H1 (cell line): ENCODE data around the gene SLC38A2. TPM values are rescaled to one million over a fixed set of nuclear protein-coding genes. Genes with fewer than 3 reads are reported as not detected.

ENCODE experiments used
- CTCF ChIA-PET: fragments of 300-600 bp; sonication (Branson Sonifier 250); formaldehyde crosslinking; loops from one replicate; lab custom pipeline; 2021; ENCODE audit not compliant: partially characterized antibody; lab: Charles Lee
- POLR2A ChIA-PET: fragments of 300-600 bp; sonication (Branson Sonifier 250); formaldehyde crosslinking; loops from one replicate; lab custom pipeline; 2021; ENCODE audit warnings: inconsistent platforms; ENCODE audit not compliant: partially characterized antibody; lab: Charles Lee
- DNase-seq, 2 experiments: peaks; one replicate each; pipeline versions ENCODE4 v3.0.0 to v3.0.0-alpha.2; 2010 to 2022; ENCODE audit warnings: low spot score in 2 of 2, low read depth in 1 of 2, mixed read lengths in 1 of 2
- FAIRE-seq: peaks from 2 replicates; lab custom pipeline; 2011; peaks lifted over from hg19 to GRCh38; lab: Jason Lieb, UNC
- H2AFZ ChIP-seq: 2 replicates; pipeline ENCODE4 v1.8.1; 2012; ENCODE audit warnings: low read length, inconsistent platforms
- H2AK5ac ChIP-seq: 2 replicates; pipeline ENCODE4 v1.6.1; 2013; ENCODE audit warnings: low read depth, low read length
- H2BK120ac ChIP-seq: replicated peaks from 2 replicates; pipeline ENCODE3; 2013; ENCODE audit warnings: low read depth, low read length, inconsistent platforms
- H2BK12ac ChIP-seq: 2 replicates; pipeline ENCODE4 v1.6.1; 2013; ENCODE audit warnings: low read depth, low read length
- H2BK15ac ChIP-seq: 2 replicates; pipeline ENCODE4 v1.6.1; 2013; ENCODE audit warnings: low read length
- H2BK20ac ChIP-seq: 2 replicates; pipeline ENCODE4 v1.6.1; 2013; ENCODE audit warnings: low read length
- H2BK5ac ChIP-seq: 2 replicates; pipeline ENCODE4 v1.6.1; 2013; ENCODE audit warnings: low read depth, low read length
- H3K14ac ChIP-seq: 2 replicates; pipeline ENCODE4 v1.6.1; 2013; ENCODE audit warnings: inconsistent platforms; ENCODE audit not compliant: insufficient read length
- H3K18ac ChIP-seq: 2 replicates; pipeline ENCODE4 v1.6.1; 2013; ENCODE audit warnings: low read length; ENCODE audit errors: extremely low read depth
- H3K23ac ChIP-seq: 2 replicates; pipeline ENCODE4 v1.6.1; 2013; ENCODE audit warnings: inconsistent platforms; ENCODE audit not compliant: insufficient read length
- H3K23me2 ChIP-seq: 2 replicates; pipeline ENCODE4 v1.6.1; 2013; ENCODE audit warnings: low read depth, low read length
- H3K27ac ChIP-seq: 2 replicates; pipeline ENCODE4 v1.6.1; 2011; ENCODE audit warnings: low read depth, low read length, inconsistent platforms
- H3K27me3 ChIP-seq, 4 experiments: replicated peaks in 1 of 4; 1 replicate in 1 of 4; 2 replicates in 3 of 4; pipeline versions ENCODE4 v1.6.1 to v1.8.1; 2011 to 2013; ENCODE audit warnings: low read length in 3 of 4, mild to moderate bottlenecking in 3 of 4, inconsistent platforms in 2 of 4, mixed read lengths in 2 of 4, moderate library complexity in 1 of 4; ENCODE audit not compliant: control insufficient read depth in 3 of 4, insufficient read depth in 3 of 4; ENCODE audit errors: extremely low read depth in 1 of 4
- H3K36me3 ChIP-seq, 4 experiments: 2 replicates each; pipeline versions ENCODE4 v1.6.1 to v1.8.1; 2011 to 2013; ENCODE audit warnings: mild to moderate bottlenecking in 4 of 4, low read length in 3 of 4, moderate library complexity in 2 of 4, control low read depth in 1 of 4, inconsistent platforms in 1 of 4; ENCODE audit not compliant: insufficient read depth in 4 of 4, control insufficient read depth in 2 of 4
- H3K4ac ChIP-seq: replicated peaks from 2 replicates; pipeline ENCODE3; 2013; ENCODE audit warnings: low read length, low read depth, mixed read lengths, inconsistent platforms; ENCODE audit not compliant: insufficient read length
- H3K4me1 ChIP-seq, 4 experiments: replicated peaks in 1 of 4; 1 replicate in 1 of 4; 2 replicates in 3 of 4; pipeline versions ENCODE4 v1.6.1 to v1.8.1; 2011 to 2013; ENCODE audit warnings: low read length in 3 of 4, inconsistent platforms in 2 of 4, mixed read lengths in 1 of 4; ENCODE audit not compliant: insufficient read depth in 4 of 4, control insufficient read depth in 3 of 4
- H3K4me2 ChIP-seq, 2 experiments: 2 replicates each; pipeline versions ENCODE4 v1.6.1 to v1.8.1; 2011 to 2013; ENCODE audit warnings: low read depth in 2 of 2, low read length in 2 of 2, control low read depth in 1 of 2, inconsistent platforms in 1 of 2, mild to moderate bottlenecking in 1 of 2; ENCODE audit not compliant: insufficient read depth in 1 of 2
- H3K4me3 ChIP-seq, 4 experiments: fragments of 200-600, 300-600 bp in 1 of 4; sonication (generic), shearing (Covaris generic), sonication (Bioruptor Twin) in 1 of 4; 2 replicates each; pipeline versions ENCODE4 v1.5.1 to v1.8.1; 2011 to 2016; ENCODE audit warnings: low read length in 4 of 4, low read depth in 3 of 4, control low read depth in 2 of 4, inconsistent platforms in 2 of 4, mild to moderate bottlenecking in 2 of 4, mixed read lengths in 1 of 4, moderate library complexity in 1 of 4; ENCODE audit not compliant: insufficient read depth in 2 of 4; ENCODE audit errors: extremely low read depth in 1 of 4
- H3K56ac ChIP-seq: replicated peaks from 2 replicates; pipeline ENCODE3; 2013; ENCODE audit warnings: low read depth, mild to moderate bottlenecking, mixed read lengths, low read length, inconsistent platforms; ENCODE audit not compliant: insufficient read length
- H3K79me1 ChIP-seq: 2 replicates; pipeline ENCODE4 v1.6.1; 2013; ENCODE audit warnings: low read depth, low read length, control low read depth
- H3K79me2 ChIP-seq, 2 experiments: 2 replicates each; pipeline versions ENCODE4 v1.6.1 to v1.8.1; 2012 to 2013; ENCODE audit warnings: low read length in 2 of 2, mild to moderate bottlenecking in 2 of 2, inconsistent platforms in 1 of 2; ENCODE audit not compliant: insufficient read depth in 2 of 2, control insufficient read depth in 1 of 2
- H3K9ac ChIP-seq, 4 experiments: replicated peaks in 1 of 4; 1 replicate in 1 of 4; 2 replicates in 3 of 4; pipeline versions ENCODE4 v1.6.1 to v1.8.1; 2011 to 2013; ENCODE audit warnings: low read depth in 3 of 4, low read length in 3 of 4, control low read depth in 2 of 4, mild to moderate bottlenecking in 2 of 4, moderate library complexity in 2 of 4, inconsistent platforms in 1 of 4; ENCODE audit errors: extremely low read depth in 1 of 4
- H3K9me3 ChIP-seq, 2 experiments: 2 replicates each; pipeline versions ENCODE4 v1.6.1 to v1.8.1; 2012 to 2013; ENCODE audit warnings: mild to moderate bottlenecking in 2 of 2, moderate library complexity in 2 of 2, control low read depth in 1 of 2, inconsistent platforms in 1 of 2, low read depth in 1 of 2, low read length in 1 of 2, mixed read lengths in 1 of 2; ENCODE audit not compliant: insufficient read depth in 2 of 2
- H4K20me1 ChIP-seq, 2 experiments: replicated peaks in 1 of 2; 2 replicates each; pipeline versions ENCODE3 to v1.8.1; 2011 to 2013; ENCODE audit warnings: inconsistent platforms in 2 of 2, low read length in 2 of 2, mild to moderate bottlenecking in 1 of 2; ENCODE audit not compliant: insufficient read depth in 2 of 2, control insufficient read depth in 1 of 2
- H4K5ac ChIP-seq: 2 replicates; pipeline ENCODE4 v1.6.1; 2013; ENCODE audit warnings: low read length, low read depth, mixed read lengths, inconsistent platforms; ENCODE audit not compliant: insufficient read length
- H4K8ac ChIP-seq: 2 replicates; pipeline ENCODE4 v1.8.0; 2013; ENCODE audit warnings: mild to moderate bottlenecking, moderate library complexity, low read length, inconsistent platforms; ENCODE audit not compliant: insufficient read depth; ENCODE audit errors: extremely low read depth
- H4K91ac ChIP-seq: replicated peaks from 2 replicates; pipeline ENCODE3; 2013; ENCODE audit warnings: low read length, mixed read lengths, inconsistent platforms; ENCODE audit not compliant: insufficient read length
- ASH2L ChIP-seq: fragments of 200-600, 300-600 bp; sonication (generic); IDR thresholded peaks from one replicate; pipeline ENCODE4 v1.7.1; 2017; ENCODE audit warnings: low read length
- ATF2 ChIP-seq: IDR thresholded peaks from 2 replicates; pipeline ENCODE4 v1.6.1; 2012; ENCODE audit warnings: low read length, inconsistent platforms
- CTCF ChIP-seq, 3 experiments: IDR thresholded peaks; 1 replicate in 2 of 3; 2 replicates in 1 of 3; pipeline versions ENCODE4 v1.5.1 to v1.6.1; 2011; ENCODE audit warnings: low read length in 3 of 3, mild to moderate bottlenecking in 3 of 3, inconsistent platforms in 2 of 3, low read depth in 1 of 3, moderate library complexity in 1 of 3; ENCODE audit not compliant: insufficient read depth in 1 of 3; ENCODE audit errors: control extremely low read depth in 1 of 3
- HDAC2 ChIP-seq, 2 experiments: fragments of 300-600 bp in 1 of 2; sonication (generic) in 1 of 2; IDR thresholded peaks; 2 replicates each; pipeline ENCODE4 v1.6.1; 2011 to 2012; ENCODE audit warnings: low read depth in 2 of 2, low read length in 2 of 2, mild to moderate bottlenecking in 2 of 2, moderate library complexity in 2 of 2, borderline replicate concordance in 1 of 2, inconsistent platforms in 1 of 2
- MAX ChIP-seq: IDR thresholded peaks from 2 replicates; pipeline ENCODE4 v1.6.1; 2012; ENCODE audit warnings: inconsistent platforms
- TAF7 ChIP-seq: optimal IDR thresholded peaks from 2 replicates; pipeline ENCODE3; 2011; ENCODE audit warnings: low read depth, mild to moderate bottlenecking, inconsistent platforms, low read length, moderate library complexity, borderline replicate concordance
- TCF12 ChIP-seq: IDR thresholded peaks from 2 replicates; pipeline ENCODE4 v1.6.1; 2011; ENCODE audit warnings: low read depth, mild to moderate bottlenecking, low read length
- WGBS, 2 experiments: shearing (Covaris generic) in 1 of 2; methylation state at CpG; one replicate each; pipeline versions ENCODE4 v1.1.6 to v1.1.7; 2013 to 2015; ENCODE audit warnings: low lambda C conversion rate in 2 of 2, mixed read lengths in 2 of 2, inconsistent platforms in 1 of 2, low coverage in 1 of 2, missing lambda C conversion rate in 1 of 2; ENCODE audit not compliant: insufficient replicate concordance in 2 of 2, insufficient coverage in 1 of 2, insufficient read length in 1 of 2; ENCODE audit errors: extremely low coverage in 1 of 2, missing lambda C conversion rate in 1 of 2; 5-methylcytosine and 5-hydroxymethylcytosine counted together
- polyA plus RNA-seq, 7 experiments: library from polyadenylated mRNA; depleted of rRNA in 3 of 7; stranded (reverse) in 5 of 7; unstranded in 2 of 7; fragments of >200 nt in 5 of 7; fragments of 200-250 nt in 2 of 7; gene quantifications; 1 replicate in 5 of 7; 2 replicates in 1 of 7; 4 replicates in 1 of 7; pipeline versions ENCODE4 v1.2.1 to v1.2.3, GENCODE V29; 2011 to 2013; ENCODE audit warnings: missing spikeins in 2 of 7, mixed read lengths in 2 of 7
- total RNA-seq: library from RNA; stranded (reverse); fragmentation: NEBNext Ultra II Directional; extraction: Animal tissue kit (Norgen Biotek cat#: 25700); gene quantifications from 2 replicates; pipeline ENCODE4 v1.2.1, GENCODE V29; 2021

Gene SLC38A2
- total and polyA plus RNA-seq, 2 of the 8 experiments (the other 6 are each of a cell fraction or from before 2014, with no cell fraction given) = 163 to 684 TPM

- H2BK5ac ChIP-seq = no peak overlapping the region
- H3K27me3 ChIP-seq = no peaks in the 10 kb centered on the region
- H3K23ac ChIP-seq = no peak overlapping the region
- WGBS, 2 experiments = 29% methylated on average over 3 of the region's 3 CpGs; no CpG with 5 or more reads in 1 of the 2 experiments
- no peak overlapping the region for H3K27ac ChIP-seq
- H3K4me3 ChIP-seq = peak overlapping the region in 1 of 4 experiments; percentile 45; a peak in 2 of 8 replicates
- H3K14ac ChIP-seq = no peak overlapping the region
- no peak overlapping the region for H2BK15ac ChIP-seq
- no peaks in the 10 kb centered on the region for H3K9me3 ChIP-seq
- no peak overlapping the region for H2BK120ac ChIP-seq
- no peak overlapping the region for H3K9ac ChIP-seq
- H4K91ac ChIP-seq = peak overlapping the region; percentile 39
- H4K20me1 ChIP-seq = no peaks in the 10 kb centered on the region
- no peak overlapping the region for H2BK12ac ChIP-seq
- H4K5ac ChIP-seq = no peak overlapping the region
- no peak overlapping the region for H2AFZ ChIP-seq
- no peak overlapping the region for H2AK5ac ChIP-seq
- POLR2A ChIA-PET = interaction anchor here (0.6 to 15.4 kb wide), 9 partner anchors 9 to 271 kb away, joined by 3 to 233 read pairs (median 5); partner anchors contain the start of genes SLC38A1 and SLC38A2
- peaks cover 2% of the 10 kb centered on the region; the same call in 1 of the 2 replicates for H3K79me1 ChIP-seq
- no peak overlapping the region for H3K56ac ChIP-seq
- CTCF ChIA-PET = interaction anchor here (1.5 kb wide), 1 partner anchor 110 kb away, joined by 3 read pairs; no protein-coding TSS in a partner anchor
- FAIRE-seq (no peak), DNase-seq (no peak)
- H3K36me3 ChIP-seq = peaks cover 0 to 16% (median 3%) of the 10 kb centered on the region in 4 experiments; a peak in 4 of 8 replicates
- no peak overlapping the region for H3K18ac ChIP-seq
- peaks cover 15 to 43% (median 27%) of the 10 kb centered on the region in 4 experiments for H3K4me1 ChIP-seq
- peaks cover 3 to 29% of the 10 kb centered on the region in 2 experiments; a peak in 2 of 4 replicates for H3K79me2 ChIP-seq
- no peak overlapping the region for H3K4ac ChIP-seq
- peaks cover 5% of the 10 kb centered on the region; the same call in 1 of the 2 replicates for H3K23me2 ChIP-seq
- H3K4me2 ChIP-seq = peak overlapping the region; percentile 12 to 52; a peak in 3 of 4 replicates
- H4K8ac ChIP-seq = no peak overlapping the region
- H2BK20ac ChIP-seq = no peak overlapping the region
- TF ChIP-seq TCF12 (no peak), ATF2 (no peak), CTCF (IDR thresholded peaks at IDR 0.05; ENCODE audit: control extremely low read depth in 1 of 3, insufficient read depth in 1 of 3, low read depth in 1 of 3, low read length in 3 of 3) (no peak), ASH2L (no peak), HDAC2 (IDR thresholded peaks at IDR 0.05; ENCODE audit: borderline replicate concordance in 1 of 2, low read depth in 2 of 2, low read length in 2 of 2) (no peak), MAX (no peak), TAF7 (no peak)
Observed at GRCh38 chr12:46386360-46386867, 13.8 kb upstream of the SLC38A2 start.
